Measurements from ENCODE around the gene TNS1. TPM values are rescaled to one million over a fixed set of nuclear protein-coding genes. Genes with fewer than 3 reads are reported as not detected.
"Not testable (repeated sequence)": the region's sequence is repeated elsewhere in the genome, so short reads cannot be mapped to it uniquely, and the experiment has no call there.

TNS1 gene
- total RNA-seq (100 to 1,000 TPM; 303 to 327 TPM), polyA plus RNA-seq (ENCODE audit: insufficient read length in 6 of 6) (100 to 1,000 TPM; 139 to 184 (median 149) TPM)
- long read RNA-seq, donor 1, transcript TNS1-216 (2 exons, 758 nt) = major isoform, 16 of 105 reads
- long read RNA-seq, donor 1, partial matches to known transcripts = 80 of 105 reads
- long read RNA-seq, donor 1, other reads (novel, unspliced or antisense) = 5 of 105 reads
- long read RNA-seq, donor 2, transcript TNS1-217 (8 exons, 1,652 nt) = minor isoform, 6 of 191 reads
- long read RNA-seq, donor 2, transcript TNS1-216 (2 exons, 758 nt) = major isoform, 26 of 191 reads
- long read RNA-seq, donor 2, partial matches to known transcripts = 158 of 191 reads
- long read RNA-seq, donor 2, other reads (novel, unspliced or antisense) = 0 of 191 reads
- long read RNA-seq, donor 3, transcript TNS1-216 (2 exons, 758 nt) = major isoform, 10 of 22 reads
- long read RNA-seq, donor 3, partial matches to known transcripts = 10 of 22 reads
- long read RNA-seq, donor 3, other reads (novel, unspliced or antisense) = 0 of 22 reads
- long read RNA-seq, donor 4, partial matches to known transcripts = 5 of 19 reads
- long read RNA-seq, donor 4, other reads (novel, unspliced or antisense) = 14 of 19 reads
- long read RNA-seq, donor 5, transcript TNS1-216 (2 exons, 758 nt) = major isoform, 14 of 62 reads
- long read RNA-seq, donor 5, partial matches to known transcripts = 46 of 62 reads
- long read RNA-seq, donor 5, other reads (novel, unspliced or antisense) = 0 of 62 reads
- long read RNA-seq, donor 6, partial matches to known transcripts = 29 of 36 reads
- long read RNA-seq, donor 6, other reads (novel, unspliced or antisense) = 0 of 36 reads
- long read RNA-seq, donor 7, partial matches to known transcripts = 22 of 31 reads
- long read RNA-seq, donor 7, other reads (novel, unspliced or antisense) = 5 of 31 reads
- long read RNA-seq, donor 8, transcript TNS1-216 (2 exons, 758 nt) = major isoform, 14 of 64 reads
- long read RNA-seq, donor 8, partial matches to known transcripts = 45 of 64 reads
- long read RNA-seq, donor 8, other reads (novel, unspliced or antisense) = 0 of 64 reads
- long read RNA-seq, donor 9 = 0 reads
- long read RNA-seq, donor 10, partial matches to known transcripts = 6 of 12 reads
- long read RNA-seq, donor 10, other reads (novel, unspliced or antisense) = 6 of 12 reads
- long read RNA-seq, donor 11, partial matches to known transcripts = 0 of 3 reads
- long read RNA-seq, donor 11, other reads (novel, unspliced or antisense) = 0 of 3 reads
- long read RNA-seq, donor 12, transcript TNS1-216 (2 exons, 758 nt) = major isoform, 16 of 36 reads
- long read RNA-seq, donor 12, partial matches to known transcripts = 20 of 36 reads
- long read RNA-seq, donor 12, other reads (novel, unspliced or antisense) = 0 of 36 reads

GRCh38 chr2:218002845-218003180 is at the start of gene TNS1:
TNS1 (minus strand) TSS chr2:218002995; CDS start chr2:218002872, 123 bp downstream.
- intact Hi-C loops (cut with DNase I) = no loop called here
- TF ChIP-seq CTCF (IDR thresholded peaks at IDR 0.05) = no peak
- no peaks in the 10 kb centered on the region for H3K9me3 ChIP-seq
- ATAC-seq = peak; percentile 39
- no peaks in the 10 kb centered on the region for H3K27me3 ChIP-seq
- H3K27ac ChIP-seq = peak within 1 kb of the TSS in 1 of 2 donors; percentile 73
- peak in 1 of 4 donors; percentile 68 for DNase-seq
- H3K4me3 ChIP-seq = peak within 1 kb of the TSS; percentile 22 to 23
- no peaks in the 10 kb centered on the region for H3K36me3 ChIP-seq
- H3K4me1 ChIP-seq = peaks cover 3 to 29% of the 10 kb centered on the region in 2 donors

- DNase-seq = no peak
- no peak for ATAC-seq
- Histone ChIP-seq H3K9me3 (no peaks in the 10 kb centered on the region), H3K27me3 (no peaks in the 10 kb centered on the region), H3K27ac (no peak overlapping the region), H3K4me1 (peaks cover 0 to 10% of the 10 kb centered on the region in 2 donors), H3K4me3 (no peak overlapping the region), H3K36me3 (no peaks in the 10 kb centered on the region)
- intact Hi-C loops (cut with DNase I) = no loop called here
- no peak for TF ChIP-seq CTCF (IDR thresholded peaks at IDR 0.05)
Observed at GRCh38 chr2:218051903-218052302, 49.1 kb upstream of the TNS1 start.

- Histone ChIP-seq H3K36me3 (no peaks in the 10 kb centered on the region), H3K9me3 (no peaks in the 10 kb centered on the region), H3K27me3 (no peaks in the 10 kb centered on the region), H3K27ac (peak overlapping the region in 1 of 2 donors; percentile 57), H3K4me1 (peaks cover 0 to 15% of the 10 kb centered on the region in 2 donors), H3K4me3 (no peak overlapping the region)
- ATAC-seq (peak; percentile 53), DNase-seq (no peak)
- TF ChIP-seq CTCF (IDR thresholded peaks at IDR 0.05) = no peak
- intact Hi-C loops (cut with DNase I) = no loop called here
Observed at GRCh38 chr2:218047536-218048225, 44.9 kb upstream of the TNS1 start.

GRCh38 chr2:218046238-218046637 is 43.4 kb upstream of the TNS1 start:
- peak; percentile 71 for ATAC-seq
- Histone ChIP-seq H3K4me1 (peaks cover 0 to 15% of the 10 kb centered on the region in 2 donors), H3K9me3 (no peaks in the 10 kb centered on the region), H3K27ac (peak overlapping the region; percentile 14 to 57), H3K4me3 (no peak overlapping the region), H3K27me3 (no peaks in the 10 kb centered on the region), H3K36me3 (no peaks in the 10 kb centered on the region)
- intact Hi-C loops (cut with DNase I) = no loop called here
- TF ChIP-seq CTCF (IDR thresholded peaks at IDR 0.05) = no peak
- DNase-seq = no peak

GRCh38 chr2:218044599-218044998 is 41.8 kb upstream of the TNS1 start:
- H3K4me3 ChIP-seq; H3K27ac ChIP-seq; H3K36me3 ChIP-seq; DNase-seq; intact Hi-C loops (cut with DNase I); H3K27me3 ChIP-seq; H3K9me3 ChIP-seq; ATAC-seq: not testable (repeated sequence)
- peaks cover 0 to 15% of the 10 kb centered on the region in 2 donors for H3K4me1 ChIP-seq
